ENCODE results near the gene KYNU. TPM values are rescaled to one million over a fixed set of nuclear protein-coding genes. Genes with fewer than 3 reads are reported as not detected.
"Not testable (repeated sequence)": the region's sequence is repeated elsewhere in the genome, so short reads cannot be mapped to it uniquely, and the experiment has no call there.

The KYNU gene
- total RNA-seq, 3 donors from 2014 or later = 1.7 to 3.3 (median 2.7) TPM

- Histone ChIP-seq H3K4me3 (no peak overlapping the region), H3K36me3 (ENCODE audit: low read depth) (no peaks in the 10 kb centered on the region), H3K9me3 (no peaks in the 10 kb centered on the region), H3K4me1 (ENCODE audit: low read depth) (no peaks in the 10 kb centered on the region)
- TF ChIP-seq CTCF (IDR thresholded peaks at IDR 0.05) = no peak
- DNase-seq (no peak), ATAC-seq (no peak)
- intact Hi-C loops (cut with DNase I, micrococcal nuclease) = no loop called here
Measured at GRCh38 chr2:143087033-143087432, 209.6 kb downstream of the KYNU start.

GRCh38 chr2:143088388-143088787 is 210.9 kb downstream of the KYNU start:
- H3K4me1 ChIP-seq (ENCODE audit: low read depth) = no peaks in the 10 kb centered on the region
- ATAC-seq = no peak
- H3K36me3 ChIP-seq (ENCODE audit: low read depth) = no peaks in the 10 kb centered on the region
- no peak for DNase-seq
- no peaks in the 10 kb centered on the region for H3K9me3 ChIP-seq
- intact Hi-C loops (cut with DNase I, micrococcal nuclease) = no loop called here
- H3K4me3 ChIP-seq = no peak overlapping the region
- no peak for TF ChIP-seq CTCF (IDR thresholded peaks at IDR 0.05)

- intact Hi-C loops (cut with DNase I, micrococcal nuclease); H3K36me3 ChIP-seq (ENCODE audit: low read depth); H3K4me1 ChIP-seq (ENCODE audit: low read depth); H3K9me3 ChIP-seq; H3K4me3 ChIP-seq; ATAC-seq: not testable (repeated sequence)
- DNase-seq = peak in 1 of 3 donors; percentile 38
Measured at GRCh38 chr2:143089520-143089919, 212.1 kb downstream of the KYNU start.
